GM23338 (cell line): ENCODE results near the gene PHOX2A. TPM values are rescaled to one million over a fixed set of nuclear protein-coding genes. Genes with fewer than 3 reads are reported as not detected.
A peak's percentile ranks its signal among the peaks of the same experiment; 100 is the strongest.

ENCODE experiments used
- ATAC-seq: fragments of 200-7000 bp; cut with Tn5 transposase; 3 replicates; pipeline ENCODE4 v1.9.1; 2020
- DNase-seq: peaks from one replicate; pipeline ENCODE4 v3.0.0-alpha.2; 2015; ENCODE audit warnings: low spot score
- H2AFZ ChIP-seq: fragments of 200-600 bp; sonication (generic); 2 replicates; pipeline ENCODE4 v1.8.0; 2016; ENCODE audit warnings: antibody characterized with exemption, mild to moderate bottlenecking, moderate library complexity
- H3F3A ChIP-seq: fragments of 200-600 bp; sonication (generic); replicated peaks from 2 replicates; pipeline ENCODE4 v1.8.0; 2017; ENCODE audit warnings: antibody characterized with exemption, mixed run types, low read depth
- H3K27ac ChIP-seq: fragments of 200-600 bp; sonication (generic); 2 replicates; pipeline ENCODE4 v1.6.1; 2016; ENCODE audit warnings: low read depth
- H3K27me3 ChIP-seq: fragments of 200-600 bp; sonication (generic); 2 replicates; pipeline ENCODE4 v1.8.0; 2016; ENCODE audit warnings: mild to moderate bottlenecking, mixed run types, moderate library complexity; ENCODE audit not compliant: insufficient read depth
- H3K36me3 ChIP-seq: fragments of 200-600 bp; sonication (generic); 2 replicates; pipeline ENCODE4 v1.8.0; 2016; ENCODE audit warnings: mild to moderate bottlenecking; ENCODE audit not compliant: insufficient read depth
- H3K4me1 ChIP-seq: fragments of 200-600 bp; sonication (generic); 2 replicates; pipeline ENCODE4 v1.8.0; 2016; ENCODE audit warnings: mild to moderate bottlenecking, moderate library complexity; ENCODE audit not compliant: insufficient read depth
- H3K4me2 ChIP-seq: fragments of 200-600 bp; sonication (generic); 2 replicates; pipeline ENCODE4 v1.7.1; 2017; ENCODE audit warnings: mixed run types
- H3K4me3 ChIP-seq: fragments of 200-600 bp; sonication (generic); 2 replicates; pipeline ENCODE4 v1.6.1; 2016; ENCODE audit warnings: mixed run types
- H3K79me2 ChIP-seq: fragments of 200-600 bp; sonication (generic); replicated peaks from 2 replicates; pipeline ENCODE4 v1.8.0; 2017; ENCODE audit warnings: mild to moderate bottlenecking; ENCODE audit not compliant: insufficient read depth
- H3K9me2 ChIP-seq: fragments of 200-600 bp; sonication (generic); 2 replicates; pipeline ENCODE4 v1.8.0; 2017; ENCODE audit not compliant: insufficient read depth
- H4K20me1 ChIP-seq: fragments of 200-600 bp; sonication (generic); replicated peaks from 2 replicates; pipeline ENCODE4 v1.8.0; 2017; ENCODE audit warnings: mild to moderate bottlenecking; ENCODE audit not compliant: insufficient read depth
- H3K27ac Mint-ChIP-seq: 2 replicates; pipeline ENCODE4 v1.8.0; 2020; ENCODE audit warnings: inconsistent platforms, mild to moderate bottlenecking, moderate library complexity, mixed read lengths
- H3K27me3 Mint-ChIP-seq: 3 replicates; pipeline ENCODE4 v1.8.0; 2022; ENCODE audit warnings: low read depth, mild to moderate bottlenecking, moderate library complexity, mixed read lengths, inconsistent platforms; ENCODE audit not compliant: insufficient read depth, poor library complexity
- H3K36me3 Mint-ChIP-seq: 3 replicates; pipeline ENCODE4 v1.8.0; 2021; ENCODE audit warnings: low read depth, mild to moderate bottlenecking, inconsistent platforms, moderate library complexity, mixed read lengths
- H3K4me1 Mint-ChIP-seq: 3 replicates; pipeline ENCODE4 v1.8.0; 2020; ENCODE audit warnings: mild to moderate bottlenecking, inconsistent platforms, mixed read lengths
- H3K4me3 Mint-ChIP-seq: 3 replicates; pipeline ENCODE4 v1.8.0; 2021; ENCODE audit warnings: moderate library complexity, mild to moderate bottlenecking, inconsistent platforms, mixed read lengths
- H3K9me3 Mint-ChIP-seq: 3 replicates; pipeline ENCODE4 v1.8.0; 2020; ENCODE audit warnings: moderate library complexity, mild to moderate bottlenecking, inconsistent platforms, mixed read lengths
- CREB1 ChIP-seq: fragments of 250-450 bp; sonication (Bioruptor Pico); IDR thresholded peaks from 2 replicates; pipeline ENCODE4 v1.5.0; 2020; ENCODE audit warnings: low read depth, mild to moderate bottlenecking, moderate library complexity
- CTCF ChIP-seq, 2 experiments: fragments of 200-600 bp in 1 of 2; sonication (generic) in 1 of 2; conservative IDR thresholded peaks; 2 replicates each; pipeline versions ENCODE4 v1.5.1 to v1.6.1; 2016 to 2017; ENCODE audit warnings: antibody characterized with exemption in 2 of 2, low read depth in 2 of 2, mild to moderate bottlenecking in 2 of 2, moderate library complexity in 1 of 2
- ETS1 ChIP-seq: IDR thresholded peaks from 2 replicates; pipeline ENCODE4 v1.6.1; 2016; ENCODE audit warnings: antibody characterized with exemption
- EZH2 ChIP-seq: fragments of 200-600 bp; sonication (generic); IDR thresholded peaks from one replicate; pipeline ENCODE4 v1.8.0; 2017; ENCODE audit warnings: antibody characterized with exemption, mild to moderate bottlenecking, low read depth; ENCODE audit not compliant: unreplicated experiment
- EZH2phosphoT487 ChIP-seq: fragments of 200-600 bp; sonication (generic); IDR thresholded peaks from one replicate; pipeline ENCODE4 v1.8.1; 2018; ENCODE audit warnings: antibody characterized with exemption; ENCODE audit not compliant: unreplicated experiment
- JUNB ChIP-seq: IDR thresholded peaks from one replicate; pipeline ENCODE4 v1.6.1; 2016; ENCODE audit warnings: antibody characterized with exemption; ENCODE audit not compliant: unreplicated experiment
- NANOG ChIP-seq: IDR thresholded peaks from 2 replicates; pipeline ENCODE4 v1.6.1; 2016; ENCODE audit warnings: antibody characterized with exemption, borderline replicate concordance
- POLR2AphosphoS5 ChIP-seq: IDR thresholded peaks from 2 replicates; pipeline ENCODE4 v1.6.1; 2016; ENCODE audit warnings: antibody characterized with exemption, low read depth
- STAT1 ChIP-seq: IDR thresholded peaks from one replicate; pipeline ENCODE4 v1.6.1; 2016; ENCODE audit warnings: antibody characterized with exemption; ENCODE audit not compliant: unreplicated experiment
- ZNF114 ChIP-seq: fragments of 250-450 bp; sonication (Bioruptor Pico); IDR thresholded peaks from 2 replicates; pipeline ENCODE4 v1.5.0; 2020; ENCODE audit warnings: mild to moderate bottlenecking, moderate library complexity
- ZNF331 ChIP-seq: fragments of 250-450 bp; sonication (Bioruptor Pico); IDR thresholded peaks from 2 replicates; pipeline ENCODE4 v1.5.0; 2020; ENCODE audit warnings: low read depth, mild to moderate bottlenecking, moderate library complexity
- polyA plus RNA-seq: library from polyadenylated mRNA; unstranded; fragments of >200 nt; fragmentation: Nextera tagmentation; extraction: Ambion mirVana; gene quantifications from 2 replicates; pipeline ENCODE4 v1.2.1, GENCODE V29; 2016
- total RNA-seq: library from RNA; depleted of rRNA; stranded (reverse); fragments of >200 nt; shearing (Covaris generic); gene quantifications from 2 replicates; pipeline ENCODE4 v1.2.3, GENCODE V29; 2014
- TF ChIP-seq, protein P1 (sequence below): IDR thresholded peaks from one replicate; pipeline ENCODE4 v1.6.1; 2018; ENCODE audit warnings: antibody characterized with exemption; ENCODE audit not compliant: unreplicated experiment
- TF ChIP-seq, protein P2 (sequence below): fragments of 250-450 bp; sonication (Bioruptor Pico); IDR thresholded peaks from 2 replicates; pipeline ENCODE4 v1.5.0; 2020; ENCODE audit warnings: mild to moderate bottlenecking, moderate library complexity

Gene PHOX2A
- total and polyA plus RNA-seq, 2 experiments from 2014 or later, result 0.31 TPM; not detected in 1

GRCh38 chr11:72238492-72239312 is 5.3 kb downstream of the PHOX2A start:
- peaks cover 33% of the 10 kb centered on the region for H3K36me3 Mint-ChIP-seq
- peaks cover 26% of the 10 kb centered on the region for H3K4me1 ChIP-seq
- H3K4me2 ChIP-seq, result peak overlapping the region; percentile 94
- no peaks in the 10 kb centered on the region for H3K36me3 ChIP-seq
- H3K27me3 ChIP-seq, result peaks cover 55% of the 10 kb centered on the region
- H3K79me2 ChIP-seq, result no peaks in the 10 kb centered on the region
- DNase-seq (peak; percentile 32), ATAC-seq (peak; percentile 11)
- H3K4me3 Mint-ChIP-seq, result peak overlapping the region; percentile 77
- H3K4me1 Mint-ChIP-seq, result peaks cover 38% of the 10 kb centered on the region
- peaks cover 55% of the 10 kb centered on the region for H3K27me3 Mint-ChIP-seq
- H4K20me1 ChIP-seq, result peaks cover 10% of the 10 kb centered on the region
- H3F3A ChIP-seq, result 0 out of 2 replicates have a peak, but pooled peaks cover 3% of the 10 kb centered on the region
- H3K4me3 ChIP-seq, result peak overlapping the region; percentile 60
- H3K9me2 ChIP-seq, result no peaks in the 10 kb centered on the region
- H2AFZ ChIP-seq, result no peak overlapping the region
- H3K9me3 Mint-ChIP-seq, result peaks cover 4% of the 10 kb centered on the region; the same call in 2 of the 3 replicates
- TF ChIP-seq JUNB, result no peak
- TF ChIP-seq EZH2, result no peak
- TF ChIP-seq EZH2phosphoT487, result no peak
- no peak for TF ChIP-seq NANOG
- TF ChIP-seq CTCF (conservative IDR thresholded peaks at IDR 0.05; ENCODE audit: low read depth in 2 of 2), result no peak
- no peak for TF ChIP-seq ETS1
- TF ChIP-seq, protein P1, sequence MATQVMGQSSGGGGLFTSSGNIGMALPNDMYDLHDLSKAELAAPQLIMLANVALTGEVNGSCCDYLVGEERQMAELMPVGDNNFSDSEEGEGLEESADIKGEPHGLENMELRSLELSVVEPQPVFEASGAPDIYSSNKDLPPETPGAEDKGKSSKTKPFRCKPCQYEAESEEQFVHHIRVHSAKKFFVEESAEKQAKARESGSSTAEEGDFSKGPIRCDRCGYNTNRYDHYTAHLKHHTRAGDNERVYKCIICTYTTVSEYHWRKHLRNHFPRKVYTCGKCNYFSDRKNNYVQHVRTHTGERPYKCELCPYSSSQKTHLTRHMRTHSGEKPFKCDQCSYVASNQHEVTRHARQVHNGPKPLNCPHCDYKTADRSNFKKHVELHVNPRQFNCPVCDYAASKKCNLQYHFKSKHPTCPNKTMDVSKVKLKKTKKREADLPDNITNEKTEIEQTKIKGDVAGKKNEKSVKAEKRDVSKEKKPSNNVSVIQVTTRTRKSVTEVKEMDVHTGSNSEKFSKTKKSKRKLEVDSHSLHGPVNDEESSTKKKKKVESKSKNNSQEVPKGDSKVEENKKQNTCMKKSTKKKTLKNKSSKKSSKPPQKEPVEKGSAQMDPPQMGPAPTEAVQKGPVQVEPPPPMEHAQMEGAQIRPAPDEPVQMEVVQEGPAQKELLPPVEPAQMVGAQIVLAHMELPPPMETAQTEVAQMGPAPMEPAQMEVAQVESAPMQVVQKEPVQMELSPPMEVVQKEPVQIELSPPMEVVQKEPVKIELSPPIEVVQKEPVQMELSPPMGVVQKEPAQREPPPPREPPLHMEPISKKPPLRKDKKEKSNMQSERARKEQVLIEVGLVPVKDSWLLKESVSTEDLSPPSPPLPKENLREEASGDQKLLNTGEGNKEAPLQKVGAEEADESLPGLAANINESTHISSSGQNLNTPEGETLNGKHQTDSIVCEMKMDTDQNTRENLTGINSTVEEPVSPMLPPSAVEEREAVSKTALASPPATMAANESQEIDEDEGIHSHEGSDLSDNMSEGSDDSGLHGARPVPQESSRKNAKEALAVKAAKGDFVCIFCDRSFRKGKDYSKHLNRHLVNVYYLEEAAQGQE, result no peak
- TF ChIP-seq ZNF114 (CRISPR knock-in tag), result no peak
- no peak for TF ChIP-seq CREB1 (CRISPR knock-in tag)
- TF ChIP-seq POLR2AphosphoS5, result no peak
- no peak for TF ChIP-seq STAT1
- TF ChIP-seq ZNF331 (CRISPR knock-in tag), result no peak
- TF ChIP-seq, protein P2, sequence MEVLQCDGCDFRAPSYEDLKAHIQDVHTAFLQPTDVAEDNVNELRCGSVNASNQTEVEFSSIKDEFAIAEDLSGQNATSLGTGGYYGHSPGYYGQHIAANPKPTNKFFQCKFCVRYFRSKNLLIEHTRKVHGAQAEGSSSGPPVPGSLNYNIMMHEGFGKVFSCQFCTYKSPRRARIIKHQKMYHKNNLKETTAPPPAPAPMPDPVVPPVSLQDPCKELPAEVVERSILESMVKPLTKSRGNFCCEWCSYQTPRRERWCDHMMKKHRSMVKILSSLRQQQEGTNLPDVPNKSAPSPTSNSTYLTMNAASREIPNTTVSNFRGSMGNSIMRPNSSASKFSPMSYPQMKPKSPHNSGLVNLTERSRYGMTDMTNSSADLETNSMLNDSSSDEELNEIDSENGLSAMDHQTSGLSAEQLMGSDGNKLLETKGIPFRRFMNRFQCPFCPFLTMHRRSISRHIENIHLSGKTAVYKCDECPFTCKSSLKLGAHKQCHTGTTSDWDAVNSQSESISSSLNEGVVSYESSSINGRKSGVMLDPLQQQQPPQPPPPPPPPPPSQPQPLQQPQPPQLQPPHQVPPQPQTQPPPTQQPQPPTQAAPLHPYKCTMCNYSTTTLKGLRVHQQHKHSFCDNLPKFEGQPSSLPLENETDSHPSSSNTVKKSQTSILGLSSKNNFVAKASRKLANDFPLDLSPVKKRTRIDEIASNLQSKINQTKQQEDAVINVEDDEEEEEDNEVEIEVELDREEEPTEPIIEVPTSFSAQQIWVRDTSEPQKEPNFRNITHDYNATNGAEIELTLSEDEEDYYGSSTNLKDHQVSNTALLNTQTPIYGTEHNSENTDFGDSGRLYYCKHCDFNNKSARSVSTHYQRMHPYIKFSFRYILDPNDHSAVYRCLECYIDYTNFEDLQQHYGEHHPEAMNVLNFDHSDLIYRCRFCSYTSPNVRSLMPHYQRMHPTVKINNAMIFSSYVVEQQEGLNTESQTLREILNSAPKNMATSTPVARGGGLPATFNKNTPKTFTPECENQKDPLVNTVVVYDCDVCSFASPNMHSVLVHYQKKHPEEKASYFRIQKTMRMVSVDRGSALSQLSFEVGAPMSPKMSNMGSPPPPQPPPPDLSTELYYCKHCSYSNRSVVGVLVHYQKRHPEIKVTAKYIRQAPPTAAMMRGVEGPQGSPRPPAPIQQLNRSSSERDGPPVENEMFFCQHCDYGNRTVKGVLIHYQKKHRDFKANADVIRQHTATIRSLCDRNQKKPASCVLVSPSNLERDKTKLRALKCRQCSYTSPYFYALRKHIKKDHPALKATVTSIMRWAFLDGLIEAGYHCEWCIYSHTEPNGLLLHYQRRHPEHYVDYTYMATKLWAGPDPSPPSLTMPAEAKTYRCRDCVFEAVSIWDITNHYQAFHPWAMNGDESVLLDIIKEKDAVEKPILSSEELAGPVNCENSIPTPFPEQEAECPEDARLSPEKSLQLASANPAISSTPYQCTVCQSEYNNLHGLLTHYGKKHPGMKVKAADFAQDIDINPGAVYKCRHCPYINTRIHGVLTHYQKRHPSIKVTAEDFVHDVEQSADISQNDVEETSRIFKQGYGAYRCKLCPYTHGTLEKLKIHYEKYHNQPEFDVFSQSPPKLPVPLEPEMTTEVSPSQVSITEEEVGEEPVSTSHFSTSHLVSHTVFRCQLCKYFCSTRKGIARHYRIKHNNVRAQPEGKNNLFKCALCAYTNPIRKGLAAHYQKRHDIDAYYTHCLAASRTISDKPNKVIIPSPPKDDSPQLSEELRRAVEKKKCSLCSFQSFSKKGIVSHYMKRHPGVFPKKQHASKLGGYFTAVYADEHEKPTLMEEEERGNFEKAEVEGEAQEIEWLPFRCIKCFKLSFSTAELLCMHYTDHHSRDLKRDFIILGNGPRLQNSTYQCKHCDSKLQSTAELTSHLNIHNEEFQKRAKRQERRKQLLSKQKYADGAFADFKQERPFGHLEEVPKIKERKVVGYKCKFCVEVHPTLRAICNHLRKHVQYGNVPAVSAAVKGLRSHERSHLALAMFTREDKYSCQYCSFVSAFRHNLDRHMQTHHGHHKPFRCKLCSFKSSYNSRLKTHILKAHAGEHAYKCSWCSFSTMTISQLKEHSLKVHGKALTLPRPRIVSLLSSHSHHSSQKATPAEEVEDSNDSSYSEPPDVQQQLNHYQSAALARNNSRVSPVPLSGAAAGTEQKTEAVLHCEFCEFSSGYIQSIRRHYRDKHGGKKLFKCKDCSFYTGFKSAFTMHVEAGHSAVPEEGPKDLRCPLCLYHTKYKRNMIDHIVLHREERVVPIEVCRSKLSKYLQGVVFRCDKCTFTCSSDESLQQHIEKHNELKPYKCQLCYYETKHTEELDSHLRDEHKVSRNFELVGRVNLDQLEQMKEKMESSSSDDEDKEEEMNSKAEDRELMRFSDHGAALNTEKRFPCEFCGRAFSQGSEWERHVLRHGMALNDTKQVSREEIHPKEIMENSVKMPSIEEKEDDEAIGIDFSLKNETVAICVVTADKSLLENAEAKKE (CRISPR knock-in tag), result no peak
- H3K27ac Mint-ChIP-seq, result no peak overlapping the region
- no peak overlapping the region for H3K27ac ChIP-seq
